Measurements from ENCODE around the gene ITSN1. TPM values are rescaled to one million over a fixed set of nuclear protein-coding genes. Genes with fewer than 3 reads are reported as not detected.
A peak's percentile ranks its signal among the peaks of the same experiment; 100 is the strongest.

Gene ITSN1
- total RNA-seq, 1 experiment from 2014 or later: 30.6 TPM

DNA sequence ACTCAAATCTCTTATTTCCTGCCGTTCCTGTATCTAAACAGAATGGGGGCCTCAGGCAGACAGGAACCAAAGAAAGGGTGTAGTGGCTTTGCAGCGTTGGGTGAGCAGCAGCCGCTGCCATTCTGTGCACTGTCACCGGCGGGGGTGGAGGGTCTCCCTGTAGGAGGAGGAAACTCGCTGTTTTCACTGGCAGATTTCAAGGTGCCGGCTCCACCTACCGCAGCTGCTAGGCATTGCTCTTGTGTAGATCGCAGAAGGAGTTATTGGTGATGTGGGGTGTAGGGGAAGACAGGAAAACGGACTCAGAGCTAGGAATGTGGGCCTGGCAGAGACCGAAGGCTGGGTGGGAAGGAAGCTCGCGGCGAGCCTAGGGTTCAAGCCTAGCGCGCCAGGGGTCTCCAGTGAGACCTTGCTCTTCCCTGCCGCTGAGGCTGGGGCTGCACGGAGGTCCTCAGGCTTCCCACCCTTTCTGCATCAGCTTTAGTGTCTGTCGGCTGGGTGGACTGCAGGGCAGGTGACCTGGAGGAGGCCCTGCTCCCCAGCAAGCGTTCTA, 252.5 kb downstream of the ITSN1 start:
- TF ChIP-seq CTCF (IDR thresholded peaks at IDR 0.05; ENCODE audit: unreplicated experiment): peak; percentile 22
- intact Hi-C loops (cut with micrococcal nuclease; ENCODE audit: unreplicated experiment): no loop called here
- CTCF ChIA-PET: interaction anchor here (0.5 to 1.2 kb wide), 3 partner anchors 289 to 442 kb away, joined by 4 to 11 read pairs (median 4); no protein-coding TSS in a partner anchor
- H3K27ac Mint-ChIP-seq (ENCODE audit: unreplicated experiment): peak overlapping the region; percentile 60
- no peaks in the 10 kb centered on the region for H3K9me3 Mint-ChIP-seq (ENCODE audit: low read depth, unreplicated experiment)
- peaks cover 13% of the 10 kb centered on the region for H3K4me1 Mint-ChIP-seq (ENCODE audit: low read depth, unreplicated experiment)
- BruUV-seq (replicated peaks): no TSS peak
- DNase-seq: peak; percentile 71
- H3K36me3 Mint-ChIP-seq (ENCODE audit: insufficient read depth, unreplicated experiment): no peaks in the 10 kb centered on the region
- H3K4me3 Mint-ChIP-seq (ENCODE audit: low read depth, unreplicated experiment): peak overlapping the region; percentile 62
- no peaks in the 10 kb centered on the region for H3K27me3 Mint-ChIP-seq (ENCODE audit: unreplicated experiment)

- Mint-ChIP-seq H3K27ac (ENCODE audit: unreplicated experiment) (no peak overlapping the region), H3K4me3 (ENCODE audit: low read depth, unreplicated experiment) (peak overlapping the region; percentile 62), H3K27me3 (ENCODE audit: unreplicated experiment) (no peaks in the 10 kb centered on the region), H3K9me3 (ENCODE audit: low read depth, unreplicated experiment) (no peaks in the 10 kb centered on the region), H3K4me1 (ENCODE audit: low read depth, unreplicated experiment) (peaks cover 13% of the 10 kb centered on the region), H3K36me3 (ENCODE audit: insufficient read depth, unreplicated experiment) (no peaks in the 10 kb centered on the region)
- CTCF ChIA-PET: interaction anchor here (0.5 to 1.2 kb wide), 3 partner anchors 290 to 442 kb away, joined by 4 to 11 read pairs (median 4); no protein-coding TSS in a partner anchor
- intact Hi-C loops (cut with micrococcal nuclease; ENCODE audit: unreplicated experiment): no loop called here
- no peak for DNase-seq
- BruUV-seq (replicated peaks): no TSS peak
- TF ChIP-seq CTCF (IDR thresholded peaks at IDR 0.05; ENCODE audit: unreplicated experiment): no peak
Measured at GRCh38 chr21:33895356-33895755, 253.1 kb downstream of the ITSN1 start.

GRCh38 chr21:33896691-33897090, 254.4 kb downstream of the ITSN1 start:
- DNase-seq: no peak
- Mint-ChIP-seq H3K27ac (ENCODE audit: unreplicated experiment) (no peak overlapping the region), H3K27me3 (ENCODE audit: unreplicated experiment) (no peaks in the 10 kb centered on the region), H3K9me3 (ENCODE audit: low read depth, unreplicated experiment) (no peaks in the 10 kb centered on the region), H3K4me3 (ENCODE audit: low read depth, unreplicated experiment) (no peak overlapping the region), H3K4me1 (ENCODE audit: low read depth, unreplicated experiment) (peaks cover 13% of the 10 kb centered on the region), H3K36me3 (ENCODE audit: insufficient read depth, unreplicated experiment) (no peaks in the 10 kb centered on the region)
- CTCF ChIA-PET: no interaction called here
- intact Hi-C loops (cut with micrococcal nuclease; ENCODE audit: unreplicated experiment): no loop called here
- no TSS peak for BruUV-seq (replicated peaks)
- TF ChIP-seq CTCF (IDR thresholded peaks at IDR 0.05; ENCODE audit: unreplicated experiment): no peak

DNA sequence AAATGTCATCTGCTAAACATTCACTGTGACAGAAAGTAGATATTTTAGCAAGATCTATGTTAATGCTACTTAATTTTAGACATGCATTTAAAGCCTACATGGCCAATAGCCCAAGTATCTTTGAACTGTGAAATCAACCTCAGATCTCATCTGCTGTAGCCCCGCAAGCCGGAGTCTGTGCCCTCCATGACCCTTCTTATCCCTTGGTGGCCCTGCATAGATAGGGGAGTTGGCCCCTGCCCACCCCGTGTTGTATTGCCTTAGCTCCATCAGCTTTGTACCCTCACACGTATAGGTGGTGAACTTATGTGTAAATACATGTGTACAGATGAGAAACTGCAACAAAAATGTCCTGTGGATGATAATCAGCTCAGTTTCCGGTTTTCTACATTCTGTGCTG, 254.8 kb downstream of the ITSN1 start:
- DNase-seq: no peak
- TF ChIP-seq CTCF (IDR thresholded peaks at IDR 0.05; ENCODE audit: unreplicated experiment): no peak
- H3K27ac Mint-ChIP-seq (ENCODE audit: unreplicated experiment): no peak overlapping the region
- H3K4me3 Mint-ChIP-seq (ENCODE audit: low read depth, unreplicated experiment): no peak overlapping the region
- intact Hi-C loops (cut with micrococcal nuclease; ENCODE audit: unreplicated experiment): no loop called here
- no TSS peak for BruUV-seq (replicated peaks)
- H3K9me3 Mint-ChIP-seq (ENCODE audit: low read depth, unreplicated experiment): no peaks in the 10 kb centered on the region
- no peaks in the 10 kb centered on the region for H3K36me3 Mint-ChIP-seq (ENCODE audit: insufficient read depth, unreplicated experiment)
- CTCF ChIA-PET: interaction anchor here (0.6 kb wide), 1 partner anchor 339 kb away, joined by 3 read pairs; no protein-coding TSS in a partner anchor
- H3K27me3 Mint-ChIP-seq (ENCODE audit: unreplicated experiment): no peaks in the 10 kb centered on the region
- H3K4me1 Mint-ChIP-seq (ENCODE audit: low read depth, unreplicated experiment): peaks cover 13% of the 10 kb centered on the region
